LNCAP (cell line): ENCODE results near the gene CACNA2D4.

Source experiments
- TF ChIP-seq, protein P1 (sequence below): fragments of 450-650 bp; IDR thresholded peaks from 2 replicates; pipeline ENCODE4 v1.5.1; 2017; ENCODE audit warnings: mild to moderate bottlenecking

CACNA2D4 gene, protein sequence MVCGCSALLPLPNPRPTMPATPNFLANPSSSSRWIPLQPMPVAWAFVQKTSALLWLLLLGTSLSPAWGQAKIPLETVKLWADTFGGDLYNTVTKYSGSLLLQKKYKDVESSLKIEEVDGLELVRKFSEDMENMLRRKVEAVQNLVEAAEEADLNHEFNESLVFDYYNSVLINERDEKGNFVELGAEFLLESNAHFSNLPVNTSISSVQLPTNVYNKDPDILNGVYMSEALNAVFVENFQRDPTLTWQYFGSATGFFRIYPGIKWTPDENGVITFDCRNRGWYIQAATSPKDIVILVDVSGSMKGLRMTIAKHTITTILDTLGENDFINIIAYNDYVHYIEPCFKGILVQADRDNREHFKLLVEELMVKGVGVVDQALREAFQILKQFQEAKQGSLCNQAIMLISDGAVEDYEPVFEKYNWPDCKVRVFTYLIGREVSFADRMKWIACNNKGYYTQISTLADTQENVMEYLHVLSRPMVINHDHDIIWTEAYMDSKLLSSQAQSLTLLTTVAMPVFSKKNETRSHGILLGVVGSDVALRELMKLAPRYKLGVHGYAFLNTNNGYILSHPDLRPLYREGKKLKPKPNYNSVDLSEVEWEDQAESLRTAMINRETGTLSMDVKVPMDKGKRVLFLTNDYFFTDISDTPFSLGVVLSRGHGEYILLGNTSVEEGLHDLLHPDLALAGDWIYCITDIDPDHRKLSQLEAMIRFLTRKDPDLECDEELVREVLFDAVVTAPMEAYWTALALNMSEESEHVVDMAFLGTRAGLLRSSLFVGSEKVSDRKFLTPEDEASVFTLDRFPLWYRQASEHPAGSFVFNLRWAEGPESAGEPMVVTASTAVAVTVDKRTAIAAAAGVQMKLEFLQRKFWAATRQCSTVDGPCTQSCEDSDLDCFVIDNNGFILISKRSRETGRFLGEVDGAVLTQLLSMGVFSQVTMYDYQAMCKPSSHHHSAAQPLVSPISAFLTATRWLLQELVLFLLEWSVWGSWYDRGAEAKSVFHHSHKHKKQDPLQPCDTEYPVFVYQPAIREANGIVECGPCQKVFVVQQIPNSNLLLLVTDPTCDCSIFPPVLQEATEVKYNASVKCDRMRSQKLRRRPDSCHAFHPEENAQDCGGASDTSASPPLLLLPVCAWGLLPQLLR

DNA sequence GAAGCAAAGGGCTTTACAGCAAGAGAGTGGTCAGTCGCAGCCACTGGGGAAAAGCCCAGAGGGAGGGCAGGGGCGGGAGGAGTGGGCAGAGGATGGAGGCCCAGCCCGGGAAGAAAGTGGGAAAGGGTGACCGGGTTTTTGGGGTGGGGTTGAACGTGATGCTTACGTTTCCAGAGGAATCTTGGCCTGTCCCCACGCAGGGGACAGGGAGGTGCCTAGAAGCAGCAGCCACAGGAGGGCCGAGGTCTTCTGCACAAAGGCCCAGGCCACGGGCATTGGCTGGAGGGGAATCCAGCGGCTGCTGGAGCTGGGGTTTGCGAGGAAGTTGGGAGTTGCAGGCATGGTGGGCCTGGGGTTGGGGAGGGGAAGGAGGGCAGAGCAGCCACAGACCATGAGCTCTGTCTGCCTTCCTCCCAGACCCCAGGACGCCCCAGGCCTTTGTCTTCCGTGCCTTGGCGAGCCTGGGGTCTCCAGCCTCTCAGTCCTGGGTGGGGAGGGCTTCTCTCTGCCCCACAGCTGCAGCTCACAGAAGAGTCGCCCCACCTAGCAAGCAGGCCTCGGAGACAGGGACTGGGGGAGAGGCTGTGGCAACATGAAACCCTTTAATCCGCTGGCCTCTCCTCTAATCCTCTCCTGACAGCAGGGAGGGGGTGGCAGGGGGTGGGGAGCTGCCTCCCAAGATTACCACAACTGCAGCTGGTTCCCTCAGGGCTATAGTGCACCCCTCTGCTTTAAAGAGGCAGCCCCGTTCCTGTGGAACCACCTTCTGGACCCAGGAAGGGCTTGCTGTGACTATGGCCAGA lies at the start of gene CACNA2D4:
CACNA2D4 (minus strand) TSS at position 572 of the 803 bp plus-strand sequence; CDS start at position 393, 179 bp downstream.
- TF ChIP-seq, protein P1, sequence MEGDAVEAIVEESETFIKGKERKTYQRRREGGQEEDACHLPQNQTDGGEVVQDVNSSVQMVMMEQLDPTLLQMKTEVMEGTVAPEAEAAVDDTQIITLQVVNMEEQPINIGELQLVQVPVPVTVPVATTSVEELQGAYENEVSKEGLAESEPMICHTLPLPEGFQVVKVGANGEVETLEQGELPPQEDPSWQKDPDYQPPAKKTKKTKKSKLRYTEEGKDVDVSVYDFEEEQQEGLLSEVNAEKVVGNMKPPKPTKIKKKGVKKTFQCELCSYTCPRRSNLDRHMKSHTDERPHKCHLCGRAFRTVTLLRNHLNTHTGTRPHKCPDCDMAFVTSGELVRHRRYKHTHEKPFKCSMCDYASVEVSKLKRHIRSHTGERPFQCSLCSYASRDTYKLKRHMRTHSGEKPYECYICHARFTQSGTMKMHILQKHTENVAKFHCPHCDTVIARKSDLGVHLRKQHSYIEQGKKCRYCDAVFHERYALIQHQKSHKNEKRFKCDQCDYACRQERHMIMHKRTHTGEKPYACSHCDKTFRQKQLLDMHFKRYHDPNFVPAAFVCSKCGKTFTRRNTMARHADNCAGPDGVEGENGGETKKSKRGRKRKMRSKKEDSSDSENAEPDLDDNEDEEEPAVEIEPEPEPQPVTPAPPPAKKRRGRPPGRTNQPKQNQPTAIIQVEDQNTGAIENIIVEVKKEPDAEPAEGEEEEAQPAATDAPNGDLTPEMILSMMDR = no peak

DNA sequence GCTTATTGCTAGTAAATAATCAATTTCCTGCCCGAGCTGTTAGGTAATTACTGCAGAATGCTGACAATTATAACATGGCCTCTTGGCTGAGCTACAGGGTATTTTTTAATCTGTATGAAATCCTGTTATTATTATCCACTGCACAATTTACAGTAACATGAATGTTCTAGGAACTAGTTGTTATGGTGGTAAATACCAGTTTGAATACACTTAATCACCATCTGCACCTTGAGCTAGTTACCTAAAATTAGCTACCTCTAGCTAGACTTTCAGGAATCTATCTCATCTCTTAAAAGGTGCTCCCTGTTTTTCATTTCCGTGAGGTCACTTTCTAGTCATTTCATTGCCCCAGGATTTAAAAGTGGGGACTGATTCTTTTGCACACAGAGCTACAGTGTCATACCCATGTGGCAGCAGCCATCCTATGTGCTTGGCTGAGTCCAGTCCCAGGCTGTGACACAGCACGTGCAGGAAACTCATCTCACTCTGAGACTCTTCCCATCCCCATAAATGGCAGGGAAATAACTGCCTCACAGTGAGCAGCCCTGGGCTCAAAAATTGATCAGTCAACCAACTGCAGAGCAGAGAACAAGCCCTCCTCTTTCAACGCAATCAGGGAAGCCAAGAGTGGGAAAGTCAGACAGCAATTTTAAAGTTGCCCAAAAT lies 48.2 kb upstream of the CACNA2D4 start:
- TF ChIP-seq, protein P1 = no peak

DNA sequence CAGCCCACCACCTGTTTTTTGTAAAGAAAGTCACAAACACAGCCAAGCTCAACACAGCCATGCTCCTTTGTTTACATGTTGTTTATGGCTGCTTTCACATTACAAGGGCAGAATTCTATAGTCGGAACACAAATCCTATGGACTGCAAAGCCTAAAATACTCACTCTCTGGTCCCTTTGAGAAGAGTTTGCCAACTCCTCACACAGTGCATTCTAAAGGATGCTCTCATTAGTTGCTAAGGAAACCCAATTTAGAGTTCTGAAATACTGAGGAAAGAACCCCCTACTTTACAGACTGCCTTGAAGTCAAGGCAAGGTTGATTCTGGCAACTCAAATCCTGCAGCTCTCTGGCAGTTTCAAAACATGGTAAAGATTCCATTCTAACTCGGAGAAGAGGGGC lies 47.5 kb upstream of the CACNA2D4 start:
- TF ChIP-seq, protein P1 = no peak

DNA sequence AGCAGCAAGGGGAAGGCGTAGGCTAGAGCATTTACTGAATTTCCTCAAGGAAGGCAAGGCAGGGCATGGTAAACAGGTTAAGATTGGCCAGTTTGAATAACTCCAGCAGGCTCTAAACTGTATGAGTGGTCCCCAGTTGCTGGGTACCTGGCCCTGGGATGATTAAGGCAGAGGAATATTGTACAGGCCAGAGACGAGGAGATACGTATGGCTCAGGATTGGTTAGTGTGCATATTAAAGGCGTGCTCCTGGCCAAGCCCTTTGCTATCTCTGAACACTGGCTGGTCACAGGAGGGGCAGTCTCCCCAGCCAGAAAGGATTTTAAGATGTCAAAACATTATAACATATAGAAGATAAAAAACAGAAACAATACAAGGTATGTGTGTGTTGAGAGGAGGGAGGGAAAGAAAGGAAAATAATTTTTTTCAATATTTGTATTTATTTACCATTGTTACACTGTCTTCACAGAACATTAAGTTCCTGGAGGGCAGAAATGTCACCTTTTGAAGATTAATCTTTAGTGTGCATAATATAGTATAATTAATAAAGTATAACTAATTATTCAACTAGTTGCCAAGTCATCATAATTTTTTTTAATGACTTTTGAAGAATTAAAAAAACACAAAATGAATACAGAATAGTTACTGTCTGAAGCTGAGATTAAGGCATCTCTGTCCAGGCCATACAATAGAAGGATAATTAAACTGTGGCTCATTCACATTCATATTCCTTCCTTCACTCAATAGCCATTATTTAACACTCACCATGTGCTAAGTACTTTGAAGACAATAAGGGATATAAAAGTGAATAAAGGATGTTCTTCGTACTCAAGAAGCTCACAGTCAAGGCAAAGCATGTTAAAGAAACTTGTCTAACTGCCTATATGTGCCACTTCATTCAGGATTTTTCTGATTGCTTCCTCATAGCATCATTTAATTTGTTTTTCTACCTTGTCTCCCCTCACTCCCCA lies 43.9 kb upstream of the CACNA2D4 start:
- TF ChIP-seq, protein P1 = no peak

DNA sequence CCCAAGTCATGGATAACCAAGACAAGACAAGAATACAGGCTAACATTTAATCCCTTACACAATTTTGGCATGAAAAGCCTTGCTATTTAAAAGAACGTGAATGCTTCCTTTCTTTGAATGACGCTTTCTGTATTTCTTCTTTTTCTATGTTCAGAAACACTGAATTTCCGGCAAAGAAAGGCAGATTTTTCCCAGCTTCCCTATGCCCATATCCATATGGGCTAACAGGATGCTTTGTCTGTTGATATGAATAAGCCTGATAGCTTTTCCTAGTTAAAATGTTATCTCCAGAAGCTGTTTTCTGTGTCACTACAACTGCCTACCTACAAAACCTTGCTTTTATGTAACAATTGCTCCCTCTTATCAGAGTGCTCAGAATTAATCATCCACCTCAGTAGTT lies 38.3 kb upstream of the CACNA2D4 start:
- TF ChIP-seq, protein P1 = no peak

DNA sequence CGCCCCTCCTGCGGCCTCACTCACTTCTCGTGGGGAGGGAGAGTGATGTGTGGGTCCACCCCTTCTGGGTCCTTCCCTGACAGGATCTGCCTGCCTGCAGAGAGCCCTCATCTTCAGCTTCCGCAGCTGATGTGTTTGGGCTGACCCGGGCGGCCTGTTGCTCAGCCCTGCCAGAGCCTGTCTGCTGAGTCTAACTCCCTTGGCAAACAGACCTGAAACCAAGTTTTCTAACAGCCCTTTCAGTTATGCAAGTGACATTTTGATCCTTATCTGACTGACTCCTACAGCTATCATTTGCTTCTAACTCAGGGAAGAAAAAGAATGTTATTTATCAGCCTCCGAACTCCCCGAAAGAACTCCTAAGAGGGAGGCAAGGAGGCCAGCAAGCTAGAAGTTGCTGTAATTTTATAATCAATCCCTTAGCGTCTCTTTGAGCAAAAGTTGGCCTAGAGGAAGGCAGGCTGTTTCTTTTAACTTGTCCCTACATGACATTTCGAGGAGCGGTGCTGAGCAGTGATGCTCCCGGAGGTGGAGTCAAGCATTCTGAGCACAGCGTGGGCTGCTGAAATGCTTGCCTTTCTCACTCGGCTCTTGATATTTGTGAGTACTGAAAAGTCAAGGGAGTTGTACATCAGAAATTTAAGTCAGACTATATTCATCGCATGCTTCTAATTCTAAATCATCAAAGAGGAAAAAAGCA lies 31.5 kb upstream of the CACNA2D4 start:
- TF ChIP-seq, protein P1 = no peak
